RWPE1 (cell line): ENCODE measurements around the gene NFIA.
A peak's percentile ranks its signal among the peaks of the same experiment; 100 is the strongest.

Experiments used
- CTCF ChIA-PET: fragments of 350-600 bp; sonication (Branson Sonifier 250); formaldehyde crosslinking; extraction: SDS; loops from one replicate; lab custom pipeline; 2021; lab: Yijun Ruan, JAX
- POLR2A ChIA-PET: fragments of 400-600 bp; formaldehyde crosslinking; extraction: SDS; loops from one replicate; lab custom pipeline; 2020; ENCODE audit warnings: antibody characterized with exemption; ENCODE audit not compliant: low non-redundant PET; lab: Yijun Ruan, JAX
- DNase-seq: peaks from one replicate; pipeline ENCODE4 v3.0.0; 2012; ENCODE audit warnings: low spot score
- H3K27ac ChIP-seq: fragments of 450-650 bp; 2 replicates; pipeline ENCODE4 v1.5.1; 2017
- TF ChIP-seq, protein P1 (sequence below): fragments of 450-650 bp; conservative IDR thresholded peaks from 2 replicates; pipeline ENCODE4 v1.5.1; 2017; ENCODE audit warnings: low read depth, mild to moderate bottlenecking

The NFIA gene

DNA sequence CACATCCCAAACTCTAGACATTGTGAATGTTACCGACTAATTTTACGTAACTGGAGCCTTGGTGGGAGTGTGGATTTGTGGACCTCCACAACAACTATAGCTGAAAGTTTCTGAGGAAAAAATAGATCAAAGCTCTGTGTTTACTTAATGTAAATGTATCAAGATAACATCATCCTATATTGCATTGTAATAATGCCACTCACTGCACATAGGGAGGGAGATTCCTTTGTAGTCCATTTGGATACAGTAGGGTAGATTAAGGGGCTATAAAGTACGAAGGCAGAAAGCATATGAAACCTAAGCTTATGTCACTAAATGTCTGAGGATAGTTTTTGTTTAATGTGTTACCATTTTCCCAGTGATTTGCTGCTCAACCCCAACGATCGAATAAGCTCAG, 369.2 kb downstream of the NFIA start:
- CTCF ChIA-PET: interaction anchor here (0.7 to 1.5 kb wide), 5 partner anchors 73 to 401 kb away, joined by 3 to 5 read pairs (median 4); no protein-coding TSS in a partner anchor
- no peak overlapping the region for H3K27ac ChIP-seq
- POLR2A ChIA-PET: no interaction called here
- TF ChIP-seq, protein P1, sequence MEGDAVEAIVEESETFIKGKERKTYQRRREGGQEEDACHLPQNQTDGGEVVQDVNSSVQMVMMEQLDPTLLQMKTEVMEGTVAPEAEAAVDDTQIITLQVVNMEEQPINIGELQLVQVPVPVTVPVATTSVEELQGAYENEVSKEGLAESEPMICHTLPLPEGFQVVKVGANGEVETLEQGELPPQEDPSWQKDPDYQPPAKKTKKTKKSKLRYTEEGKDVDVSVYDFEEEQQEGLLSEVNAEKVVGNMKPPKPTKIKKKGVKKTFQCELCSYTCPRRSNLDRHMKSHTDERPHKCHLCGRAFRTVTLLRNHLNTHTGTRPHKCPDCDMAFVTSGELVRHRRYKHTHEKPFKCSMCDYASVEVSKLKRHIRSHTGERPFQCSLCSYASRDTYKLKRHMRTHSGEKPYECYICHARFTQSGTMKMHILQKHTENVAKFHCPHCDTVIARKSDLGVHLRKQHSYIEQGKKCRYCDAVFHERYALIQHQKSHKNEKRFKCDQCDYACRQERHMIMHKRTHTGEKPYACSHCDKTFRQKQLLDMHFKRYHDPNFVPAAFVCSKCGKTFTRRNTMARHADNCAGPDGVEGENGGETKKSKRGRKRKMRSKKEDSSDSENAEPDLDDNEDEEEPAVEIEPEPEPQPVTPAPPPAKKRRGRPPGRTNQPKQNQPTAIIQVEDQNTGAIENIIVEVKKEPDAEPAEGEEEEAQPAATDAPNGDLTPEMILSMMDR: no peak
- DNase-seq: no peak

DNA sequence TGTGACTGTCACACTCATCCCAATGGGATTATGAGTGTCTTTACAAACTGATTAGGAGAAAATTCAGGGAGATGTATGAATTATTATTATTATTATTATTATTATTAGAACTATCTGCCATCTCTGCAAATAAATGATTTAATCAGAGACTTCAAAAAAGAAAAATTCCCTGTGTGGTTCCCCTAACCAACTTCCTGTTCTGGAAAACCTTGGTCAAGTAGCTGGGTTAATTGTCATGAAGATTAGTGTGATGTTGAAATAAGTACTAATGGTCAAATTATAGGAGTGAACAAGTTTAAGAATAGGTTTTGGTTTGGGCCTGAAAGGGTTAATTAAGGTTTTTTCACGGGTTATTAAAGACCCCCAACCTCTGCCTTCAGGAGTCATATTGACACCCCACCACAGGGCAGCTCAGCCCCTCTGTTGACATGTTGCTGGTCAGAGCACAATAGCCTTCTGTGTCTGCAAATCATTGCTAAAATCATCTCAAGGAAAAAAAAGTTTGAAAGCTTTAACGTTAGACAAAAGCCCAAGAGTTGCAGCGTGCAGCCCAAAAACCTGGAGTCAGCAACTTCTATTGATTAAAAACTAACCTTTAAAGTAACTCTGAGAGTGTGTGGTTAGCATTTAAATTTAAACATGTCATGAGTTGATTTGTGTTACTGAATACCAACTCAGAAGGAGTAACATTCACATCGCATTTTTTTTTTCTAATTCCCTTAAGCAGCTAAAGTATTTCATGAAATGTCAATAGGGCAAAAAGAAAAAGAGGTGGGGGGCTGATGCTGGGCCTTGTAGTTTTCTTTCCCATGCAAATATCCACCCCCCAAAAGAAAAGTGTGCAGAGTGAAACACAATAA, 370.0 kb downstream of the NFIA start:
- DNase-seq: no peak
- ChIA-PET POLR2A (no interaction called here), CTCF (interaction anchor here (0.6 to 2.1 kb wide), 9 partner anchors 74 to 630 kb away, joined by 3 to 9 read pairs (median 4); no protein-coding TSS in a partner anchor)
- no peak overlapping the region for H3K27ac ChIP-seq
- TF ChIP-seq, protein P1: no peak

DNA sequence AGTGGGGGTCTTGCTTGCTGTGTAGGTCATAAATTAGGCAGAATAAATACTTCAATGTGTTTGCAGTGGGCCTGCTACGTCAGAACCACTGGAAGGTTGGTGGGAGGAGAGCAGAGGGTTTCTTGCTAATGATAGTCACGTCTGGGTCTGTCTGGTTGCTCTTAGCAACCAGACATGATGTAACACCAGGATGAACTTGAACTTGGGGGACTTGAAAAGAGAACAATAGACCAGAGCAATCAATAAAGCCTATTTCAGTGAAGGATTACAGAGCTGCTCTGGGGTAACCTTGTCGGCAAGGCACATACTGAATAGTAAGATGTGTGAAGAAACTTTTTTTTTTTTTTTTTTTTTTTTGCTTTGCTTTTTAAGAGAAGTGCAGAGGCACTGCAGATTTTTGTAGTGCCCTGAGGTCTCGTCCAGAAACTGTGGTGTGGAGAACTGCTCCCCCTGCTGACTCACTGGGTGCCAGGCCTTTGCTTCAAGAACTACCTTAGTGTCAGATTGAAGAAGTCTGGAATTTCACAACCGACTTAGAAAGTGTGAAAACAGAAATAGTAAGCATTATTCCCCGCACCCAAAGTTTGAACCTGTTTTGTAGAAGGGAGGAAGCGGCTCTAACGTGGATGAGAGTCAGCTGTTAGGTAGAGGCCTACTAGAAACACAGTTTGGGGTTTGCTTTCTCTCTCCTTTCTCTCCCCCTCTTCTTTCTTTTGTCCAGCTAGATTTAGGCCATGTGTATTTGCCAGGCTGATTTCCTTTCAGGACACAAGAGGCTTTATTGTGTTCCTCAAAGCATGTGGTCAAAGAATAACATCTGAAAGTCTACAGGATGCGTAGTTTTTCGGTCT, 371.0 kb downstream of the NFIA start:
- ChIA-PET CTCF (interaction anchor here (0.6 to 2.1 kb wide), 10 partner anchors 30 to 619 kb away, joined by 3 to 9 read pairs (median 4); no protein-coding TSS in a partner anchor), POLR2A (no interaction called here)
- DNase-seq: peak; percentile 82
- no peak overlapping the region; the same call in 1 of the 2 replicates for H3K27ac ChIP-seq
- TF ChIP-seq, protein P1: peak; percentile 86

DNA sequence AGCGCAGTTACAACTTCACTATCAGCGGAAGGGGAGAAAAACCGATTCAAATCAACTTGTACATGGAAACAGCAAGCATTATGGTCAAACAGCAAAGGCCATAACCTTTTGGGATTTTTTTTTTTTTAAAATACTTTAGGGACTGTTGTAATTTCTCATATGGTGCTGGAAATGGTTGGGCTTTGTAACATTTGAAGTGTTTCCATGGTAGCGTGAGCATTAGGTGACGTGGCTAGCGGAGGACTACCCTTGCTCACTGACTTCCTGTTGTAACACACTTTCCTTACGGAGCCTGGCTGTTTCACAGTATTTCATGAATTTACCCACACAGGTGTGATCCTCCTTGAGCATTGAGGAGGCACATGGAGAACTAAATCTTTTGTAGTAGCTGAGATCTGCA, 373.0 kb downstream of the NFIA start:
- TF ChIP-seq, protein P1: no peak
- POLR2A ChIA-PET: no interaction called here
- CTCF ChIA-PET: no interaction called here

DNA sequence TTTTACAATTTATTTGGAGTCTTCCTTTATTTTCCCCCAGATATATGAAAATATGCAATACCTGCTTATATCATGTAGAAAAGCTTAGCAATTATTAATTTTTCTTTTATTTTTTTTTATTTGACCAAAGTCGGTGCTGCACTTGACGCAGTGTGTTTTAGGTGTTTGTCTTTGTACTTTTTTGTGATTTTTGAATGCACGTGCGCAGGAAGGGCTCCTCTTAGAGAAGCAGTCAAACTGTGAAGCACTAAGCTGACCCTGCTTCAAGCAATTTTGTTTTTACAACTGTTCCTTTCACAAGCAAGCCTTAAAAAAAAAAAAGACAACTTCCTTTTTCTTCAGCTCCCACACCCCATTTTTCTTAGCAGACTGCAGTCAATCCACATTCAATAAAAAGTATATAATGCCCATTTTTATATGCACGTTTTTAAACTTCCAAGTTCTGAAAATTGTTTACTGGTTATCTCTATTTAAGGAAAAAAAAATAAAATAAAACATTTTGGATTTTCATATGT, 375.2 kb downstream of the NFIA start:
- ChIA-PET CTCF (interaction anchor here (0.7 kb wide), 1 partner anchor 405 kb away, joined by 3 read pairs; no protein-coding TSS in a partner anchor), POLR2A (no interaction called here)
- TF ChIP-seq, protein P1: no peak
- no peak overlapping the region for H3K27ac ChIP-seq
- DNase-seq: no peak

More for the DNA sequence above, 373.0 kb downstream of the NFIA start:
- DNase-seq: no peak
- H3K27ac ChIP-seq: no peak overlapping the region

DNA sequence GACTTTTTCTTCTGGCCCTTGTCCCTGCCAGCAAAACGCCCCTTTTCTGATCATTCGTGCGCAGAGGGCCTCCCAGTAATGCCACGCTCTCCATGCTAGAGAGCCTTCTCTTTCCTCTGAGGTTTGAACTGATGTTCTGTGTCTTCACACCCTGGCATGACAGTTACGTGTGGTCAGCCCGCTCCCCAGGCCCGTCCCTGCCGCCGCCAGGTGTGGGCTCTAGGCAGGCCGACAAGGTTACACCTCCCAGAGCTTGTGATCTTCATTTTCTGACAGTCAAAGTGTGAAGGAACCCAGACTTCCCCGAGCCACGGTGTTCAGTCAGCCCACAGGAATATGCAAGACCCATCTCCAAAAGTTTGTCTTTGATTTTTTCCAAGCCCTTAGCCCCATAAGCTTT, 377.0 kb downstream of the NFIA start:
- ChIA-PET POLR2A (no interaction called here), CTCF (interaction anchor here (0.6 kb wide), 1 partner anchor 262 kb away, joined by 4 read pairs; no protein-coding TSS in a partner anchor)
- H3K27ac ChIP-seq: no peak overlapping the region
- TF ChIP-seq, protein P1: no peak
- DNase-seq: no peak
